H1 (cell line): ENCODE measurements around the gene ROBO2. TPM values are rescaled to one million over a fixed set of nuclear protein-coding genes. Genes with fewer than 3 reads are reported as not detected.

ENCODE experiments used
- CTCF ChIA-PET: fragments of 300-600 bp; sonication (Branson Sonifier 250); formaldehyde crosslinking; loops from one replicate; lab custom pipeline; 2021; ENCODE audit not compliant: partially characterized antibody; lab: Charles Lee
- POLR2A ChIA-PET: fragments of 300-600 bp; sonication (Branson Sonifier 250); formaldehyde crosslinking; loops from one replicate; lab custom pipeline; 2021; ENCODE audit warnings: inconsistent platforms; ENCODE audit not compliant: partially characterized antibody; lab: Charles Lee
- DNase-seq, 2 experiments: peaks; one replicate each; pipeline versions ENCODE4 v3.0.0 to v3.0.0-alpha.2; 2010 to 2022; ENCODE audit warnings: low spot score in 2 of 2, low read depth in 1 of 2, mixed read lengths in 1 of 2
- FAIRE-seq: peaks from 2 replicates; lab custom pipeline; 2011; peaks lifted over from hg19 to GRCh38; lab: Jason Lieb, UNC
- H2AFZ ChIP-seq: 2 replicates; pipeline ENCODE4 v1.8.1; 2012; ENCODE audit warnings: low read length, inconsistent platforms
- H2AK5ac ChIP-seq: 2 replicates; pipeline ENCODE4 v1.6.1; 2013; ENCODE audit warnings: low read depth, low read length
- H2BK120ac ChIP-seq: replicated peaks from 2 replicates; pipeline ENCODE3; 2013; ENCODE audit warnings: low read depth, low read length, inconsistent platforms
- H2BK12ac ChIP-seq: 2 replicates; pipeline ENCODE4 v1.6.1; 2013; ENCODE audit warnings: low read depth, low read length
- H2BK15ac ChIP-seq: 2 replicates; pipeline ENCODE4 v1.6.1; 2013; ENCODE audit warnings: low read length
- H2BK20ac ChIP-seq: 2 replicates; pipeline ENCODE4 v1.6.1; 2013; ENCODE audit warnings: low read length
- H2BK5ac ChIP-seq: 2 replicates; pipeline ENCODE4 v1.6.1; 2013; ENCODE audit warnings: low read depth, low read length
- H3K14ac ChIP-seq: 2 replicates; pipeline ENCODE4 v1.6.1; 2013; ENCODE audit warnings: inconsistent platforms; ENCODE audit not compliant: insufficient read length
- H3K18ac ChIP-seq: 2 replicates; pipeline ENCODE4 v1.6.1; 2013; ENCODE audit warnings: low read length; ENCODE audit errors: extremely low read depth
- H3K23ac ChIP-seq: 2 replicates; pipeline ENCODE4 v1.6.1; 2013; ENCODE audit warnings: inconsistent platforms; ENCODE audit not compliant: insufficient read length
- H3K23me2 ChIP-seq: 2 replicates; pipeline ENCODE4 v1.6.1; 2013; ENCODE audit warnings: low read depth, low read length
- H3K27ac ChIP-seq: 2 replicates; pipeline ENCODE4 v1.6.1; 2011; ENCODE audit warnings: low read depth, low read length, inconsistent platforms
- H3K27me3 ChIP-seq, 4 experiments: replicated peaks in 1 of 4; 1 replicate in 1 of 4; 2 replicates in 3 of 4; pipeline versions ENCODE4 v1.6.1 to v1.8.1; 2011 to 2013; ENCODE audit warnings: low read length in 3 of 4, mild to moderate bottlenecking in 3 of 4, inconsistent platforms in 2 of 4, mixed read lengths in 2 of 4, moderate library complexity in 1 of 4; ENCODE audit not compliant: control insufficient read depth in 3 of 4, insufficient read depth in 3 of 4; ENCODE audit errors: extremely low read depth in 1 of 4
- H3K36me3 ChIP-seq, 4 experiments: 2 replicates each; pipeline versions ENCODE4 v1.6.1 to v1.8.1; 2011 to 2013; ENCODE audit warnings: mild to moderate bottlenecking in 4 of 4, low read length in 3 of 4, moderate library complexity in 2 of 4, control low read depth in 1 of 4, inconsistent platforms in 1 of 4; ENCODE audit not compliant: insufficient read depth in 4 of 4, control insufficient read depth in 2 of 4
- H3K4ac ChIP-seq: replicated peaks from 2 replicates; pipeline ENCODE3; 2013; ENCODE audit warnings: low read length, low read depth, mixed read lengths, inconsistent platforms; ENCODE audit not compliant: insufficient read length
- H3K4me1 ChIP-seq, 4 experiments: replicated peaks in 1 of 4; 1 replicate in 1 of 4; 2 replicates in 3 of 4; pipeline versions ENCODE4 v1.6.1 to v1.8.1; 2011 to 2013; ENCODE audit warnings: low read length in 3 of 4, inconsistent platforms in 2 of 4, mixed read lengths in 1 of 4; ENCODE audit not compliant: insufficient read depth in 4 of 4, control insufficient read depth in 3 of 4
- H3K4me2 ChIP-seq, 2 experiments: 2 replicates each; pipeline versions ENCODE4 v1.6.1 to v1.8.1; 2011 to 2013; ENCODE audit warnings: low read depth in 2 of 2, low read length in 2 of 2, control low read depth in 1 of 2, inconsistent platforms in 1 of 2, mild to moderate bottlenecking in 1 of 2; ENCODE audit not compliant: insufficient read depth in 1 of 2
- H3K4me3 ChIP-seq, 4 experiments: fragments of 200-600, 300-600 bp in 1 of 4; sonication (generic), shearing (Covaris generic), sonication (Bioruptor Twin) in 1 of 4; 2 replicates each; pipeline versions ENCODE4 v1.5.1 to v1.8.1; 2011 to 2016; ENCODE audit warnings: low read length in 4 of 4, low read depth in 3 of 4, control low read depth in 2 of 4, inconsistent platforms in 2 of 4, mild to moderate bottlenecking in 2 of 4, mixed read lengths in 1 of 4, moderate library complexity in 1 of 4; ENCODE audit not compliant: insufficient read depth in 2 of 4; ENCODE audit errors: extremely low read depth in 1 of 4
- H3K56ac ChIP-seq: replicated peaks from 2 replicates; pipeline ENCODE3; 2013; ENCODE audit warnings: low read depth, mild to moderate bottlenecking, mixed read lengths, low read length, inconsistent platforms; ENCODE audit not compliant: insufficient read length
- H3K79me1 ChIP-seq: 2 replicates; pipeline ENCODE4 v1.6.1; 2013; ENCODE audit warnings: low read depth, low read length, control low read depth
- H3K79me2 ChIP-seq, 2 experiments: 2 replicates each; pipeline versions ENCODE4 v1.6.1 to v1.8.1; 2012 to 2013; ENCODE audit warnings: low read length in 2 of 2, mild to moderate bottlenecking in 2 of 2, inconsistent platforms in 1 of 2; ENCODE audit not compliant: insufficient read depth in 2 of 2, control insufficient read depth in 1 of 2
- H3K9ac ChIP-seq, 4 experiments: replicated peaks in 1 of 4; 1 replicate in 1 of 4; 2 replicates in 3 of 4; pipeline versions ENCODE4 v1.6.1 to v1.8.1; 2011 to 2013; ENCODE audit warnings: low read depth in 3 of 4, low read length in 3 of 4, control low read depth in 2 of 4, mild to moderate bottlenecking in 2 of 4, moderate library complexity in 2 of 4, inconsistent platforms in 1 of 4; ENCODE audit errors: extremely low read depth in 1 of 4
- H3K9me3 ChIP-seq, 2 experiments: 2 replicates each; pipeline versions ENCODE4 v1.6.1 to v1.8.1; 2012 to 2013; ENCODE audit warnings: mild to moderate bottlenecking in 2 of 2, moderate library complexity in 2 of 2, control low read depth in 1 of 2, inconsistent platforms in 1 of 2, low read depth in 1 of 2, low read length in 1 of 2, mixed read lengths in 1 of 2; ENCODE audit not compliant: insufficient read depth in 2 of 2
- H4K20me1 ChIP-seq, 2 experiments: replicated peaks in 1 of 2; 2 replicates each; pipeline versions ENCODE3 to v1.8.1; 2011 to 2013; ENCODE audit warnings: inconsistent platforms in 2 of 2, low read length in 2 of 2, mild to moderate bottlenecking in 1 of 2; ENCODE audit not compliant: insufficient read depth in 2 of 2, control insufficient read depth in 1 of 2
- H4K5ac ChIP-seq: 2 replicates; pipeline ENCODE4 v1.6.1; 2013; ENCODE audit warnings: low read length, low read depth, mixed read lengths, inconsistent platforms; ENCODE audit not compliant: insufficient read length
- H4K8ac ChIP-seq: 2 replicates; pipeline ENCODE4 v1.8.0; 2013; ENCODE audit warnings: mild to moderate bottlenecking, moderate library complexity, low read length, inconsistent platforms; ENCODE audit not compliant: insufficient read depth; ENCODE audit errors: extremely low read depth
- H4K91ac ChIP-seq: replicated peaks from 2 replicates; pipeline ENCODE3; 2013; ENCODE audit warnings: low read length, mixed read lengths, inconsistent platforms; ENCODE audit not compliant: insufficient read length
- MAX ChIP-seq: IDR thresholded peaks from 2 replicates; pipeline ENCODE4 v1.6.1; 2012; ENCODE audit warnings: inconsistent platforms
- TAF7 ChIP-seq: optimal IDR thresholded peaks from 2 replicates; pipeline ENCODE3; 2011; ENCODE audit warnings: low read depth, mild to moderate bottlenecking, inconsistent platforms, low read length, moderate library complexity, borderline replicate concordance
- TCF12 ChIP-seq: IDR thresholded peaks from 2 replicates; pipeline ENCODE4 v1.6.1; 2011; ENCODE audit warnings: low read depth, mild to moderate bottlenecking, low read length
- WGBS, 2 experiments: shearing (Covaris generic) in 1 of 2; methylation state at CpG; one replicate each; pipeline versions ENCODE4 v1.1.6 to v1.1.7; 2013 to 2015; ENCODE audit warnings: low lambda C conversion rate in 2 of 2, mixed read lengths in 2 of 2, inconsistent platforms in 1 of 2, low coverage in 1 of 2, missing lambda C conversion rate in 1 of 2; ENCODE audit not compliant: insufficient replicate concordance in 2 of 2, insufficient coverage in 1 of 2, insufficient read length in 1 of 2; ENCODE audit errors: extremely low coverage in 1 of 2, missing lambda C conversion rate in 1 of 2; 5-methylcytosine and 5-hydroxymethylcytosine counted together
- polyA plus RNA-seq, 7 experiments: library from polyadenylated mRNA; depleted of rRNA in 3 of 7; stranded (reverse) in 5 of 7; unstranded in 2 of 7; fragments of >200 nt in 5 of 7; fragments of 200-250 nt in 2 of 7; gene quantifications; 1 replicate in 5 of 7; 2 replicates in 1 of 7; 4 replicates in 1 of 7; pipeline versions ENCODE4 v1.2.1 to v1.2.3, GENCODE V29; 2011 to 2013; ENCODE audit warnings: missing spikeins in 2 of 7, mixed read lengths in 2 of 7
- total RNA-seq: library from RNA; stranded (reverse); fragmentation: NEBNext Ultra II Directional; extraction: Animal tissue kit (Norgen Biotek cat#: 25700); gene quantifications from 2 replicates; pipeline ENCODE4 v1.2.1, GENCODE V29; 2021

The ROBO2 gene
- total and polyA plus RNA-seq, 2 of the 8 experiments (the other 6 are each of a cell fraction or from before 2014, with no cell fraction given): 1.5 to 2.9 TPM

GRCh38 chr3:77045686-77046085, 5.8 kb downstream of the ROBO2 start:
- Histone ChIP-seq H2AK5ac (no peak overlapping the region), H4K8ac (no peak overlapping the region), H3K79me2 (no peaks in the 10 kb centered on the region), H3K27me3 (peaks cover 0 to 6% (median 5%) of the 10 kb centered on the region in 4 experiments; a peak in 5 of 7 replicates), H2BK12ac (no peak overlapping the region), H4K20me1 (no peaks in the 10 kb centered on the region), H3K4me2 (no peak overlapping the region), H3K23me2 (no peaks in the 10 kb centered on the region), H3K56ac (no peak overlapping the region), H2BK5ac (no peak overlapping the region), H3K4ac (no peak overlapping the region), H3K9ac (no peak overlapping the region), H2BK20ac (no peak overlapping the region), H3K23ac (no peak overlapping the region), H2AFZ (no peak overlapping the region), H4K91ac (no peak overlapping the region), H3K79me1 (no peaks in the 10 kb centered on the region), H3K18ac (no peak overlapping the region), H4K5ac (no peak overlapping the region), H3K9me3 (no peaks in the 10 kb centered on the region), H2BK15ac (no peak overlapping the region), H3K4me3 (no peak overlapping the region), H2BK120ac (no peak overlapping the region), H3K36me3 (no peaks in the 10 kb centered on the region), H3K4me1 (peaks cover 0 to 6% (median 5%) of the 10 kb centered on the region in 4 experiments; a peak in 4 of 7 replicates), H3K27ac (no peak overlapping the region), H3K14ac (no peak overlapping the region)
- DNase-seq (no peak), FAIRE-seq (no peak)
- POLR2A ChIA-PET: no interaction called here
- CTCF ChIA-PET: no interaction called here
- 93% methylated on average over 3 of the region's 3 CpGs; no CpG with 5 or more reads in 1 of the 2 experiments for WGBS, 2 experiments
- TF ChIP-seq TAF7: no peak
- no peak for TF ChIP-seq TCF12
- no peak for TF ChIP-seq MAX
